WTC11 (cell line): ENCODE results near the gene ADARB2. TPM values are rescaled to one million over a fixed set of nuclear protein-coding genes. Genes with fewer than 3 reads are reported as not detected.

Experiments
- ATAC-seq: fragments of 200-7000 bp; cut with Tn5 transposase; 2 replicates; pipeline ENCODE4 v1.10.0; 2021; ENCODE audit warnings: mild to moderate bottlenecking, moderate library complexity
- CTCF ChIA-PET: fragments of 300-600 bp; sonication (Branson Sonifier 250); formaldehyde crosslinking; loops from one replicate; lab custom pipeline; 2021; ENCODE audit warnings: antibody characterized with exemption; lab: Charles Lee
- POLR2A ChIA-PET: fragments of 350-600 bp; sonication (Branson Sonifier 250); formaldehyde crosslinking; loops from one replicate; lab custom pipeline; 2021; ENCODE audit warnings: antibody characterized with exemption; lab: Charles Lee
- DNase-seq: peaks from one replicate; pipeline ENCODE4 v3.0.0; 2021; ENCODE audit warnings: low spot score
- H3K27ac Mint-ChIP-seq: 2 replicates; pipeline ENCODE4 v1.8.0; 2021; ENCODE audit warnings: mixed read lengths
- H3K27me3 Mint-ChIP-seq: 2 replicates; pipeline ENCODE4 v1.8.0; 2021; ENCODE audit warnings: low read depth, mild to moderate bottlenecking, moderate library complexity, mixed read lengths
- H3K36me3 Mint-ChIP-seq: 2 replicates; pipeline ENCODE4 v1.8.0; 2021; ENCODE audit warnings: mixed read lengths
- H3K4me1 Mint-ChIP-seq: 2 replicates; pipeline ENCODE4 v1.8.0; 2022; ENCODE audit warnings: mixed read lengths
- H3K4me3 Mint-ChIP-seq: 2 replicates; pipeline ENCODE4 v1.8.0; 2021; ENCODE audit warnings: mild to moderate bottlenecking, moderate library complexity, mixed read lengths
- H3K9me3 Mint-ChIP-seq: 2 replicates; pipeline ENCODE4 v1.8.0; 2021; ENCODE audit warnings: mixed read lengths
- CBFB ChIP-seq: sonication (generic); formaldehyde crosslinking; IDR thresholded peaks from 2 replicates; pipeline ENCODE4 v1.8.1; 2022; ENCODE audit warnings: mild to moderate bottlenecking, low read depth, missing genetic modification reagents
- ELF4 ChIP-seq: sonication (generic); formaldehyde crosslinking; IDR thresholded peaks from 2 replicates; pipeline ENCODE4 v1.8.1; 2022; ENCODE audit warnings: low read depth, mild to moderate bottlenecking, moderate library complexity, missing genetic modification reagents
- ESRRA ChIP-seq: sonication (generic); formaldehyde crosslinking; IDR thresholded peaks from 2 replicates; pipeline ENCODE4 v1.8.1; 2022; ENCODE audit warnings: mild to moderate bottlenecking, missing genetic modification reagents, borderline replicate concordance
- GABPB1 ChIP-seq: sonication (generic); formaldehyde crosslinking; IDR thresholded peaks from 2 replicates; pipeline ENCODE4 v1.8.1; 2023; ENCODE audit warnings: mild to moderate bottlenecking, missing genetic modification reagents
- KAT7 ChIP-seq: sonication (generic); formaldehyde crosslinking; IDR thresholded peaks from 2 replicates; pipeline ENCODE4 v1.8.1; 2023; ENCODE audit warnings: missing genetic modification reagents, mild to moderate bottlenecking, borderline replicate concordance
- NFATC4 ChIP-seq: fragments of 250-450 bp; sonication (Bioruptor Pico); IDR thresholded peaks from 2 replicates; pipeline ENCODE4 v1.9.0; 2021; ENCODE audit warnings: mild to moderate bottlenecking
- TCF7 ChIP-seq: sonication (generic); formaldehyde crosslinking; IDR thresholded peaks from 2 replicates; pipeline ENCODE4 v1.8.0; 2022; ENCODE audit warnings: mild to moderate bottlenecking, low read depth, missing genetic modification reagents, moderate library complexity
- ZBTB21 ChIP-seq: sonication (generic); formaldehyde crosslinking; IDR thresholded peaks from 2 replicates; pipeline ENCODE4 v1.8.1; 2023; ENCODE audit warnings: mild to moderate bottlenecking, missing genetic modification reagents, borderline replicate concordance
- ZNF121 ChIP-seq: sonication (generic); formaldehyde crosslinking; IDR thresholded peaks from 2 replicates; pipeline ENCODE4 v1.8.0; 2023; ENCODE audit warnings: missing genetic modification reagents
- ZNF219 ChIP-seq: sonication (generic); formaldehyde crosslinking; IDR thresholded peaks from 2 replicates; pipeline ENCODE4 v1.8.0; 2023; ENCODE audit warnings: missing genetic modification reagents, mild to moderate bottlenecking, borderline replicate concordance
- ZNF396 ChIP-seq: fragments of 250-450 bp; sonication (Bioruptor Pico); IDR thresholded peaks from 2 replicates; pipeline ENCODE4 v1.8.0; 2021; ENCODE audit warnings: mild to moderate bottlenecking, moderate library complexity, borderline replicate concordance
- total RNA-seq: library from RNA; stranded (reverse); gene quantifications from 3 replicates; pipeline ENCODE4 v1.2.3, GENCODE V29; 2021
- TF ChIP-seq, protein P1 (sequence below): fragments of 200-600 bp; IDR thresholded peaks from 2 replicates; pipeline ENCODE4 v1.8.0; 2022; ENCODE audit warnings: antibody characterized with exemption
- TF ChIP-seq, protein P2 (sequence below): fragments of 250-450 bp; sonication (Bioruptor Pico); IDR thresholded peaks from 2 replicates; pipeline ENCODE4 v1.9.0; 2021; ENCODE audit warnings: mild to moderate bottlenecking, borderline replicate concordance
- TF ChIP-seq, protein P3 (sequence below): sonication (generic); formaldehyde crosslinking; IDR thresholded peaks from 2 replicates; pipeline ENCODE4 v1.8.0; 2023; ENCODE audit warnings: missing genetic modification reagents
- TF ChIP-seq, protein P4 (sequence below): sonication (generic); formaldehyde crosslinking; IDR thresholded peaks from 2 replicates; pipeline ENCODE4 v1.8.1; 2023; ENCODE audit warnings: mild to moderate bottlenecking, missing genetic modification reagents

Gene ADARB2
- total RNA-seq, 1 experiment from 2014 or later = 3.7 TPM

DNA sequence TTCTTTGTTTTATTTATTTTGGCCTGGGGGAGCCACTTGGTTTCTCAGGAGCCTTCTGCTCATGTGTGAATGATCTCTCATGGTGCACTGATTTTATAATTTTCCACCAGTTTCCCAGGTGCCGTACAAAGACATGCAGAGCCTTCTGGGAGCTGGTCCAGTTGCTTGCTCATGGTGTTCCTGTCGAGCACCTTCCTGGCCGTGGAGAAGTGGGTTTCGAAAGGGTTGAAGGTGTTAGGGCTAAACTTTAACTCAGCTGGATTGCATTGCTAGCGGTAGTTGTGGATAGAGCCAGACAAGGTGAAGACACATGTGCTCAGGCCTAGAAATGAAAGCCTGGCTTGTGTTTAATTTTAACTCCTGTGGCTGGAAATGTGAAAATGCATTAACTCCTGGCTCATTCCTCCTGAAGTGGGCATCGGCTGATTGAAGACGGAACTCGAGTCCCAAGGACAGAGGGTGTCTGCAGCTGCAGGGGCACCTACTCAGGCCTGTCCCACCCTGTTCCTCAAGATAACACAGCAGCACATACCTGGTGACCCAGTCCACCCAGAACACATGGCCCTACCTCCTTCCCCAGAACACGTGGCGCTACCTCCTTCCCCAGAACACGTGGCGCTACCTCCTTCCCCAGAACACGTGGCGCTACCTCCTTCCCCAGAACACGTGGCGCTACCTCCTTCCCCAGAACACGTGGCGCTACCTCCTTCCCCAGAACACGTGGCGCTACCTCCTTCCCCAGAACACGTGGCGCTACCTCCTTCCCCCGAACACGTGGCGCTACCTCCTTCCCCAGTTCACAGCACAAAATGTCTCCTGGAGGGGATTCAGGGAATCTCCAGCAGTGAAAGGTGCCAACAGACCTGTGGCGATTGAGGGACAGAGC lies 547.9 kb downstream of the ADARB2 start:
- Mint-ChIP-seq H3K27me3 (peaks cover 4% of the 10 kb centered on the region; the same call in 1 of the 2 replicates), H3K36me3 (no peaks in the 10 kb centered on the region), H3K9me3 (no peaks in the 10 kb centered on the region)
- no peak for ATAC-seq
- CTCF ChIA-PET = no interaction called here
- TF ChIP-seq, protein P1, sequence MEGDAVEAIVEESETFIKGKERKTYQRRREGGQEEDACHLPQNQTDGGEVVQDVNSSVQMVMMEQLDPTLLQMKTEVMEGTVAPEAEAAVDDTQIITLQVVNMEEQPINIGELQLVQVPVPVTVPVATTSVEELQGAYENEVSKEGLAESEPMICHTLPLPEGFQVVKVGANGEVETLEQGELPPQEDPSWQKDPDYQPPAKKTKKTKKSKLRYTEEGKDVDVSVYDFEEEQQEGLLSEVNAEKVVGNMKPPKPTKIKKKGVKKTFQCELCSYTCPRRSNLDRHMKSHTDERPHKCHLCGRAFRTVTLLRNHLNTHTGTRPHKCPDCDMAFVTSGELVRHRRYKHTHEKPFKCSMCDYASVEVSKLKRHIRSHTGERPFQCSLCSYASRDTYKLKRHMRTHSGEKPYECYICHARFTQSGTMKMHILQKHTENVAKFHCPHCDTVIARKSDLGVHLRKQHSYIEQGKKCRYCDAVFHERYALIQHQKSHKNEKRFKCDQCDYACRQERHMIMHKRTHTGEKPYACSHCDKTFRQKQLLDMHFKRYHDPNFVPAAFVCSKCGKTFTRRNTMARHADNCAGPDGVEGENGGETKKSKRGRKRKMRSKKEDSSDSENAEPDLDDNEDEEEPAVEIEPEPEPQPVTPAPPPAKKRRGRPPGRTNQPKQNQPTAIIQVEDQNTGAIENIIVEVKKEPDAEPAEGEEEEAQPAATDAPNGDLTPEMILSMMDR = no peak
- no peak for TF ChIP-seq ELF4
- TF ChIP-seq GABPB1 (CRISPR knock-in tag) = no peak
- TF ChIP-seq, protein P2, sequence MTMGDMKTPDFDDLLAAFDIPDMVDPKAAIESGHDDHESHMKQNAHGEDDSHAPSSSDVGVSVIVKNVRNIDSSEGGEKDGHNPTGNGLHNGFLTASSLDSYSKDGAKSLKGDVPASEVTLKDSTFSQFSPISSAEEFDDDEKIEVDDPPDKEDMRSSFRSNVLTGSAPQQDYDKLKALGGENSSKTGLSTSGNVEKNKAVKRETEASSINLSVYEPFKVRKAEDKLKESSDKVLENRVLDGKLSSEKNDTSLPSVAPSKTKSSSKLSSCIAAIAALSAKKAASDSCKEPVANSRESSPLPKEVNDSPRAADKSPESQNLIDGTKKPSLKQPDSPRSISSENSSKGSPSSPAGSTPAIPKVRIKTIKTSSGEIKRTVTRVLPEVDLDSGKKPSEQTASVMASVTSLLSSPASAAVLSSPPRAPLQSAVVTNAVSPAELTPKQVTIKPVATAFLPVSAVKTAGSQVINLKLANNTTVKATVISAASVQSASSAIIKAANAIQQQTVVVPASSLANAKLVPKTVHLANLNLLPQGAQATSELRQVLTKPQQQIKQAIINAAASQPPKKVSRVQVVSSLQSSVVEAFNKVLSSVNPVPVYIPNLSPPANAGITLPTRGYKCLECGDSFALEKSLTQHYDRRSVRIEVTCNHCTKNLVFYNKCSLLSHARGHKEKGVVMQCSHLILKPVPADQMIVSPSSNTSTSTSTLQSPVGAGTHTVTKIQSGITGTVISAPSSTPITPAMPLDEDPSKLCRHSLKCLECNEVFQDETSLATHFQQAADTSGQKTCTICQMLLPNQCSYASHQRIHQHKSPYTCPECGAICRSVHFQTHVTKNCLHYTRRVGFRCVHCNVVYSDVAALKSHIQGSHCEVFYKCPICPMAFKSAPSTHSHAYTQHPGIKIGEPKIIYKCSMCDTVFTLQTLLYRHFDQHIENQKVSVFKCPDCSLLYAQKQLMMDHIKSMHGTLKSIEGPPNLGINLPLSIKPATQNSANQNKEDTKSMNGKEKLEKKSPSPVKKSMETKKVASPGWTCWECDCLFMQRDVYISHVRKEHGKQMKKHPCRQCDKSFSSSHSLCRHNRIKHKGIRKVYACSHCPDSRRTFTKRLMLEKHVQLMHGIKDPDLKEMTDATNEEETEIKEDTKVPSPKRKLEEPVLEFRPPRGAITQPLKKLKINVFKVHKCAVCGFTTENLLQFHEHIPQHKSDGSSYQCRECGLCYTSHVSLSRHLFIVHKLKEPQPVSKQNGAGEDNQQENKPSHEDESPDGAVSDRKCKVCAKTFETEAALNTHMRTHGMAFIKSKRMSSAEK = no peak
- no peak for TF ChIP-seq ZNF396 (CRISPR knock-in tag)
- no peak for TF ChIP-seq KAT7 (CRISPR knock-in tag)
- TF ChIP-seq, protein P3, sequence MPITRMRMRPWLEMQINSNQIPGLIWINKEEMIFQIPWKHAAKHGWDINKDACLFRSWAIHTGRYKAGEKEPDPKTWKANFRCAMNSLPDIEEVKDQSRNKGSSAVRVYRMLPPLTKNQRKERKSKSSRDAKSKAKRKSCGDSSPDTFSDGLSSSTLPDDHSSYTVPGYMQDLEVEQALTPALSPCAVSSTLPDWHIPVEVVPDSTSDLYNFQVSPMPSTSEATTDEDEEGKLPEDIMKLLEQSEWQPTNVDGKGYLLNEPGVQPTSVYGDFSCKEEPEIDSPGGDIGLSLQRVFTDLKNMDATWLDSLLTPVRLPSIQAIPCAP (CRISPR knock-in tag) = no peak
- no peak for TF ChIP-seq ZNF121 (CRISPR knock-in tag)
- TF ChIP-seq ZNF219 (CRISPR knock-in tag) = no peak
- TF ChIP-seq, protein P4, sequence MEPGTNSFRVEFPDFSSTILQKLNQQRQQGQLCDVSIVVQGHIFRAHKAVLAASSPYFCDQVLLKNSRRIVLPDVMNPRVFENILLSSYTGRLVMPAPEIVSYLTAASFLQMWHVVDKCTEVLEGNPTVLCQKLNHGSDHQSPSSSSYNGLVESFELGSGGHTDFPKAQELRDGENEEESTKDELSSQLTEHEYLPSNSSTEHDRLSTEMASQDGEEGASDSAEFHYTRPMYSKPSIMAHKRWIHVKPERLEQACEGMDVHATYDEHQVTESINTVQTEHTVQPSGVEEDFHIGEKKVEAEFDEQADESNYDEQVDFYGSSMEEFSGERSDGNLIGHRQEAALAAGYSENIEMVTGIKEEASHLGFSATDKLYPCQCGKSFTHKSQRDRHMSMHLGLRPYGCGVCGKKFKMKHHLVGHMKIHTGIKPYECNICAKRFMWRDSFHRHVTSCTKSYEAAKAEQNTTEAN (CRISPR knock-in tag) = no peak
- no peak for TF ChIP-seq NFATC4 (CRISPR knock-in tag)
- TF ChIP-seq, all 79 proteins: peak for 0
- H3K27ac Mint-ChIP-seq = no peak overlapping the region
- peaks cover 11% of the 10 kb centered on the region for H3K4me1 Mint-ChIP-seq
- peak; percentile 4 for DNase-seq
- H3K4me3 Mint-ChIP-seq = no peak overlapping the region
- POLR2A ChIA-PET = no interaction called here

DNA sequence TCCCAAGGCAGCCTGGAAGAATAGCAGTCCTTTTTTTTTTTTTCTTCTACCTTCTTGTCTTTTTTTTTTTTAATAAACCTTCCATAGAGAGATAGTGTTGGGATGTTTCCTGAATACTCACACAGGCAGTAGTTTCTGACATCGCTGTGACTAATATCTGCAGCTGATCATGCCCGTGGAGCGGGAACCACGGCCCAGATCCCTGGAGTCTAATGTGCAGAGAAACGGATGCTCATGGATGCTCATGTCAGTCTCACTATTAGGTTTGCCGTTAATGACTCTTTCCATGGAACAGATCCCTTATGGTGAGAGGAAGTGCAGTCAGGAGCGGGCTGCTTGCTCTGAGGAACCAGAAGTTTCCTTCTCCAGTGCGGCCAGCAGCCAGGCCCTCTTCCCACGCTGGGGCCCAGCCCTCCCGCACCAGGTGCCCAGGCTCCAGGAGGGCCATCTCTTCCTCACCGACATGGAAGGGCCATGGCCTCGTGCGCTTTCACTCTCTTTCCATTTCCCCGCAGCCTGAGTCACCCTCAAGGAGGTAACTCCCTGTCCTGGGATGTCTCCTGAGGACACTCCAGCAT lies 548.7 kb downstream of the ADARB2 start:
- no peak for TF ChIP-seq ESRRA (CRISPR knock-in tag)
- no peak for TF ChIP-seq CBFB (CRISPR knock-in tag)
- TF ChIP-seq, protein P3 (CRISPR knock-in tag) = no peak
- TF ChIP-seq ZBTB21 (CRISPR knock-in tag) = no peak
- TF ChIP-seq TCF7 (CRISPR knock-in tag) = no peak
- peaks cover 8% of the 10 kb centered on the region for H3K4me1 Mint-ChIP-seq
- CTCF ChIA-PET = no interaction called here
- H3K9me3 Mint-ChIP-seq = no peaks in the 10 kb centered on the region
- peak; percentile 3 for DNase-seq
- no peak overlapping the region for H3K4me3 Mint-ChIP-seq
- ATAC-seq = no peak
- POLR2A ChIA-PET = no interaction called here
- no peaks in the 10 kb centered on the region for H3K36me3 Mint-ChIP-seq
- no peak overlapping the region for H3K27ac Mint-ChIP-seq
- peaks cover 4% of the 10 kb centered on the region; the same call in 1 of the 2 replicates for H3K27me3 Mint-ChIP-seq
